ENCODE measurements around the gene FN3KRP. TPM values are rescaled to one million over a fixed set of nuclear protein-coding genes. Genes with fewer than 3 reads are reported as not detected.

The FN3KRP gene
- total and polyA plus RNA-seq, 10 of the 15 experiments (the other 5 are each of a cell fraction or from before 2014, with no cell fraction given), result 1.8 to 50.5 (median 26.5) TPM

GRCh38 chr17:82716203-82717010 is at the start of gene FN3KRP (continued):
- TF ChIP-seq, protein P1, sequence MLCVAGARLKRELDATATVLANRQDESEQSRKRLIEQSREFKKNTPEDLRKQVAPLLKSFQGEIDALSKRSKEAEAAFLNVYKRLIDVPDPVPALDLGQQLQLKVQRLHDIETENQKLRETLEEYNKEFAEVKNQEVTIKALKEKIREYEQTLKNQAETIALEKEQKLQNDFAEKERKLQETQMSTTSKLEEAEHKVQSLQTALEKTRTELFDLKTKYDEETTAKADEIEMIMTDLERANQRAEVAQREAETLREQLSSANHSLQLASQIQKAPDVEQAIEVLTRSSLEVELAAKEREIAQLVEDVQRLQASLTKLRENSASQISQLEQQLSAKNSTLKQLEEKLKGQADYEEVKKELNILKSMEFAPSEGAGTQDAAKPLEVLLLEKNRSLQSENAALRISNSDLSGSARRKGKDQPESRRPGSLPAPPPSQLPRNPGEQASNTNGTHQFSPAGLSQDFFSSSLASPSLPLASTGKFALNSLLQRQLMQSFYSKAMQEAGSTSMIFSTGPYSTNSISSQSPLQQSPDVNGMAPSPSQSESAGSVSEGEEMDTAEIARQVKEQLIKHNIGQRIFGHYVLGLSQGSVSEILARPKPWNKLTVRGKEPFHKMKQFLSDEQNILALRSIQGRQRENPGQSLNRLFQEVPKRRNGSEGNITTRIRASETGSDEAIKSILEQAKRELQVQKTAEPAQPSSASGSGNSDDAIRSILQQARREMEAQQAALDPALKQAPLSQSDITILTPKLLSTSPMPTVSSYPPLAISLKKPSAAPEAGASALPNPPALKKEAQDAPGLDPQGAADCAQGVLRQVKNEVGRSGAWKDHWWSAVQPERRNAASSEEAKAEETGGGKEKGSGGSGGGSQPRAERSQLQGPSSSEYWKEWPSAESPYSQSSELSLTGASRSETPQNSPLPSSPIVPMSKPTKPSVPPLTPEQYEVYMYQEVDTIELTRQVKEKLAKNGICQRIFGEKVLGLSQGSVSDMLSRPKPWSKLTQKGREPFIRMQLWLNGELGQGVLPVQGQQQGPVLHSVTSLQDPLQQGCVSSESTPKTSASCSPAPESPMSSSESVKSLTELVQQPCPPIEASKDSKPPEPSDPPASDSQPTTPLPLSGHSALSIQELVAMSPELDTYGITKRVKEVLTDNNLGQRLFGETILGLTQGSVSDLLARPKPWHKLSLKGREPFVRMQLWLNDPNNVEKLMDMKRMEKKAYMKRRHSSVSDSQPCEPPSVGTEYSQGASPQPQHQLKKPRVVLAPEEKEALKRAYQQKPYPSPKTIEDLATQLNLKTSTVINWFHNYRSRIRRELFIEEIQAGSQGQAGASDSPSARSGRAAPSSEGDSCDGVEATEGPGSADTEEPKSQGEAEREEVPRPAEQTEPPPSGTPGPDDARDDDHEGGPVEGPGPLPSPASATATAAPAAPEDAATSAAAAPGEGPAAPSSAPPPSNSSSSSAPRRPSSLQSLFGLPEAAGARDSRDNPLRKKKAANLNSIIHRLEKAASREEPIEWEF (IDR thresholded peaks at IDR 0.05; ENCODE audit: insufficient replicate concordance, low read depth, low read length), result no peak
- TF ChIP-seq, protein P2, sequence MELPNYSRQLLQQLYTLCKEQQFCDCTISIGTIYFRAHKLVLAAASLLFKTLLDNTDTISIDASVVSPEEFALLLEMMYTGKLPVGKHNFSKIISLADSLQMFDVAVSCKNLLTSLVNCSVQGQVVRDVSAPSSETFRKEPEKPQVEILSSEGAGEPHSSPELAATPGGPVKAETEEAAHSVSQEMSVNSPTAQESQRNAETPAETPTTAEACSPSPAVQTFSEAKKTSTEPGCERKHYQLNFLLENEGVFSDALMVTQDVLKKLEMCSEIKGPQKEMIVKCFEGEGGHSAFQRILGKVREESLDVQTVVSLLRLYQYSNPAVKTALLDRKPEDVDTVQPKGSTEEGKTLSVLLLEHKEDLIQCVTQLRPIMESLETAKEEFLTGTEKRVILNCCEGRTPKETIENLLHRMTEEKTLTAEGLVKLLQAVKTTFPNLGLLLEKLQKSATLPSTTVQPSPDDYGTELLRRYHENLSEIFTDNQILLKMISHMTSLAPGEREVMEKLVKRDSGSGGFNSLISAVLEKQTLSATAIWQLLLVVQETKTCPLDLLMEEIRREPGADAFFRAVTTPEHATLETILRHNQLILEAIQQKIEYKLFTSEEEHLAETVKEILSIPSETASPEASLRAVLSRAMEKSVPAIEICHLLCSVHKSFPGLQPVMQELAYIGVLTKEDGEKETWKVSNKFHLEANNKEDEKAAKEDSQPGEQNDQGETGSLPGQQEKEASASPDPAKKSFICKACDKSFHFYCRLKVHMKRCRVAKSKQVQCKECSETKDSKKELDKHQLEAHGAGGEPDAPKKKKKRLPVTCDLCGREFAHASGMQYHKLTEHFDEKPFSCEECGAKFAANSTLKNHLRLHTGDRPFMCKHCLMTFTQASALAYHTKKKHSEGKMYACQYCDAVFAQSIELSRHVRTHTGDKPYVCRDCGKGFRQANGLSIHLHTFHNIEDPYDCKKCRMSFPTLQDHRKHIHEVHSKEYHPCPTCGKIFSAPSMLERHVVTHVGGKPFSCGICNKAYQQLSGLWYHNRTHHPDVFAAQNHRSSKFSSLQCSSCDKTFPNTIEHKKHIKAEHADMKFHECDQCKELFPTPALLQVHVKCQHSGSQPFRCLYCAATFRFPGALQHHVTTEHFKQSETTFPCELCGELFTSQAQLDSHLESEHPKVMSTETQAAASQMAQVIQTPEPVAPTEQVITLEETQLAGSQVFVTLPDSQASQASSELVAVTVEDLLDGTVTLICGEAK (IDR thresholded peaks at IDR 0.05; ENCODE audit: borderline replicate concordance), result no peak
- TF ChIP-seq CEBPB (IDR thresholded peaks at IDR 0.05; ENCODE audit: borderline replicate concordance in 1 of 2, low read depth in 2 of 2, low read length in 2 of 2), result no peak
- TF ChIP-seq GABPA (IDR thresholded peaks at IDR 0.05; ENCODE audit: low read depth), result peak; percentile 54; the same call in 1 of the 2 replicates
- no peak for TF ChIP-seq MTA3 (IDR thresholded peaks at IDR 0.05; ENCODE audit: borderline replicate concordance, low read length)
- TF ChIP-seq TCF7 (IDR thresholded peaks at IDR 0.05; ENCODE audit: borderline replicate concordance), result no peak
- no peak for TF ChIP-seq NFIC (IDR thresholded peaks at IDR 0.05; ENCODE audit: low read depth, low read length)
- no peak for TF ChIP-seq RCOR1 (conservative IDR thresholded peaks at IDR 0.05; ENCODE audit: low read depth, low read length)
- TF ChIP-seq STAT1 (conservative IDR thresholded peaks at IDR 0.05), result no peak
- TF ChIP-seq EZH2 (IDR thresholded peaks at IDR 0.05; ENCODE audit: borderline replicate concordance, control insufficient read depth, low read depth, low read length), result no peak
- TF ChIP-seq TBL1XR1 (IDR thresholded peaks at IDR 0.05; ENCODE audit: low read depth, low read length), result no peak
- no peak for TF ChIP-seq SUZ12 (IDR thresholded peaks at IDR 0.05; ENCODE audit: unreplicated experiment)
- TF ChIP-seq POLR2AphosphoS5 (IDR thresholded peaks at IDR 0.05; ENCODE audit: low read length), result peak; percentile 70; the same call in 1 of the 2 replicates
- no peak for TF ChIP-seq YBX1 (IDR thresholded peaks at IDR 0.05)
- no peak for TF ChIP-seq HDAC6 (IDR thresholded peaks at IDR 0.05; ENCODE audit: unreplicated experiment)
- no peak for TF ChIP-seq GATAD2B (conservative IDR thresholded peaks at IDR 0.05; ENCODE audit: low read depth)
- TF ChIP-seq, protein P3, sequence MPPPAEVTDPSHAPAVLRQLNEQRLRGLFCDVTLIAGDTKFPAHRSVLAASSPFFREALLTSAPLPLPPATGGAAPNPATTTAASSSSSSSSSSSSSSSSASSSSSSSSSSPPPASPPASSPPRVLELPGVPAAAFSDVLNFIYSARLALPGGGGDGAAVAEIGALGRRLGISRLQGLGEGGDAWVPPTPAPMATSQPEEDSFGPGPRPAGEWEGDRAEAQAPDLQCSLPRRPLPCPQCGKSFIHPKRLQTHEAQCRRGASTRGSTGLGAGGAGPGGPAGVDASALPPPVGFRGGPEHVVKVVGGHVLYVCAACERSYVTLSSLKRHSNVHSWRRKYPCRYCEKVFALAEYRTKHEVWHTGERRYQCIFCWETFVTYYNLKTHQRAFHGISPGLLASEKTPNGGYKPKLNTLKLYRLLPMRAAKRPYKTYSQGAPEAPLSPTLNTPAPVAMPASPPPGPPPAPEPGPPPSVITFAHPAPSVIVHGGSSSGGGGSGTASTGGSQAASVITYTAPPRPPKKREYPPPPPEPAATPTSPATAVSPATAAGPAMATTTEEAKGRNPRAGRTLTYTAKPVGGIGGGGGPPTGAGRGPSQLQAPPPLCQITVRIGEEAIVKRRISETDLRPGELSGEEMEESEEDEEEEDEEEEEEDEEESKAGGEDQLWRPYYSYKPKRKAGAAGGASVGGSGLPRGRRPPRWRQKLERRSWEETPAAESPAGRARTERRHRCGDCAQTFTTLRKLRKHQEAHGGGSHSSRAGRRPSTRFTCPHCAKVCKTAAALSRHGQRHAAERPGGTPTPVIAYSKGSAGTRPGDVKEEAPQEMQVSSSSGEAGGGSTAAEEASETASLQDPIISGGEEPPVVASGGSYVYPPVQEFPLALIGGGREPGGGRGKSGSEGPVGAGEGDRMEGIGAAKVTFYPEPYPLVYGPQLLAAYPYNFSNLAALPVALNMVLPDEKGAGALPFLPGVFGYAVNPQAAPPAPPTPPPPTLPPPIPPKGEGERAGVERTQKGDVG (CRISPR knock-in tag; IDR thresholded peaks at IDR 0.05), result no peak

Measured in GM12878 (cell line).